Liver (tissue), 9 donors: ENCODE measurements around the gene C22orf23. TPM values are rescaled to one million over a fixed set of nuclear protein-coding genes. Genes with fewer than 3 reads are reported as not detected.

Source experiments
- DNase-seq: peaks from one replicate; pipeline ENCODE4 v3.0.0-alpha.2; 2017; ENCODE audit warnings: low spot score
- H3K27ac ChIP-seq, 2 donors: one replicate each; pipeline ENCODE4 v1.7.0; 2013; ENCODE audit warnings: inconsistent platforms in 2 of 2, low read length in 2 of 2, control low read depth in 1 of 2, low read depth in 1 of 2, mild to moderate bottlenecking in 1 of 2
- H3K27me3 ChIP-seq, 4 donors: one replicate each; pipeline versions ENCODE4 v1.6.1 to v1.7.0; 2013; ENCODE audit warnings: low read length in 3 of 4, inconsistent platforms in 1 of 4, mild to moderate bottlenecking in 1 of 4, moderate library complexity in 1 of 4; ENCODE audit not compliant: control insufficient read depth in 4 of 4, insufficient read depth in 4 of 4
- H3K36me3 ChIP-seq, 4 donors: one replicate each; pipeline versions ENCODE4 v1.6.1 to v1.7.0; 2013; ENCODE audit warnings: low read length in 3 of 4, mild to moderate bottlenecking in 3 of 4, low read depth in 1 of 4, moderate library complexity in 1 of 4; ENCODE audit not compliant: control insufficient read depth in 4 of 4, insufficient read depth in 3 of 4
- H3K4me1 ChIP-seq, 4 donors: one replicate each; pipeline versions ENCODE4 v1.6.1 to v1.7.0; 2013; ENCODE audit warnings: low read length in 3 of 4, mild to moderate bottlenecking in 3 of 4, moderate library complexity in 1 of 4; ENCODE audit not compliant: control insufficient read depth in 4 of 4, insufficient read depth in 4 of 4
- H3K4me3 ChIP-seq, 3 donors: one replicate each; pipeline versions ENCODE4 v1.6.1 to v1.7.0; 2013; ENCODE audit warnings: low read length in 3 of 3, control low read depth in 1 of 3, low read depth in 1 of 3, mild to moderate bottlenecking in 1 of 3
- H3K9ac ChIP-seq, 2 donors: one replicate each; pipeline ENCODE4 v1.7.0; 2013; ENCODE audit warnings: low read length in 2 of 2, mild to moderate bottlenecking in 2 of 2, moderate library complexity in 2 of 2, control low read depth in 1 of 2, low read depth in 1 of 2
- H3K9me3 ChIP-seq, 4 donors: one replicate each; pipeline versions ENCODE4 v1.6.1 to v1.7.0; 2013; ENCODE audit warnings: low read length in 3 of 4; ENCODE audit not compliant: control insufficient read depth in 4 of 4
- ATF3 ChIP-seq: IDR thresholded peaks from 2 replicates; pipeline ENCODE4 v1.6.1; 2016; ENCODE audit warnings: antibody characterized with exemption
- EGR1 ChIP-seq, 2 donors: IDR thresholded peaks; 2 replicates each; pipeline ENCODE4 v1.6.1; 2016 to 2018; ENCODE audit warnings: antibody characterized with exemption in 2 of 2, low read depth in 2 of 2
- FOXA1 ChIP-seq: IDR thresholded peaks from 2 replicates; pipeline ENCODE4 v1.6.1; 2016; ENCODE audit warnings: antibody characterized with exemption
- GABPA ChIP-seq, 2 donors: IDR thresholded peaks in 1 of 2; conservative IDR thresholded peaks in 1 of 2; 2 replicates each; pipeline ENCODE4 v1.6.1; 2016; ENCODE audit warnings: antibody characterized with exemption in 2 of 2, mild to moderate bottlenecking in 1 of 2, moderate library complexity in 1 of 2
- HNF4A ChIP-seq, 2 donors: conservative IDR thresholded peaks; 2 replicates each; pipeline ENCODE4 v1.6.1; 2016; ENCODE audit warnings: antibody characterized with exemption in 2 of 2, mild to moderate bottlenecking in 2 of 2
- HNF4G ChIP-seq: IDR thresholded peaks from 2 replicates; pipeline ENCODE4 v1.6.1; 2016; ENCODE audit warnings: antibody characterized with exemption
- JUND ChIP-seq, 2 donors: IDR thresholded peaks; 2 replicates each; pipeline ENCODE4 v1.6.1; 2016; ENCODE audit warnings: antibody characterized with exemption in 2 of 2
- NR2F2 ChIP-seq: IDR thresholded peaks from 2 replicates; pipeline ENCODE4 v1.6.1; 2016; ENCODE audit warnings: antibody characterized with exemption
- RAD21 ChIP-seq, 2 donors: IDR thresholded peaks; 2 replicates each; pipeline ENCODE4 v1.6.1; 2016; ENCODE audit warnings: antibody characterized with exemption in 2 of 2, mild to moderate bottlenecking in 2 of 2
- REST ChIP-seq: IDR thresholded peaks from 2 replicates; pipeline ENCODE4 v1.6.1; 2016; ENCODE audit warnings: antibody characterized with exemption, mild to moderate bottlenecking
- RXRA ChIP-seq, 2 donors: IDR thresholded peaks; 2 replicates each; pipeline ENCODE4 v1.6.1; 2017 to 2018; ENCODE audit warnings: antibody characterized with exemption in 2 of 2, mild to moderate bottlenecking in 1 of 2
- SP1 ChIP-seq: IDR thresholded peaks from 2 replicates; pipeline ENCODE4 v1.6.1; 2018; ENCODE audit warnings: antibody characterized with exemption, mild to moderate bottlenecking
- TAF1 ChIP-seq: conservative IDR thresholded peaks from 2 replicates; pipeline ENCODE4 v1.6.1; 2016; ENCODE audit warnings: antibody characterized with exemption, mild to moderate bottlenecking
- YY1 ChIP-seq: IDR thresholded peaks from 2 replicates; pipeline ENCODE4 v1.6.1; 2016; ENCODE audit warnings: antibody characterized with exemption, mild to moderate bottlenecking
- WGBS: extraction: QIAGEN DNeasy Blood & Tissue Kit; methylation state at CpG from one replicate; pipeline ENCODE4 v1.1.7; 2013; 5-methylcytosine and 5-hydroxymethylcytosine counted together
- polyA plus RNA-seq, 2 donors: library from polyadenylated mRNA; stranded (reverse) in 1 of 2; unstranded in 1 of 2; fragments of 200-250 nt in 1 of 2; fragments of >200 nt in 1 of 2; fragmentation: Nextera tagmentation in 1 of 2; extraction: Ambion mirVana in 1 of 2; gene quantifications; one replicate each; pipeline versions ENCODE4 v1.2.1 to v1.2.3, GENCODE V29; 2013 to 2015
- total RNA-seq, 2 donors: library from RNA; depleted of rRNA; stranded (reverse); fragments of >200 nt; gene quantifications; one replicate each; pipeline ENCODE4 v1.2.3, GENCODE V29; 2014
- TF ChIP-seq, protein P1 (sequence below): IDR thresholded peaks from 2 replicates; pipeline ENCODE4 v1.6.1; 2016; ENCODE audit warnings: antibody characterized with exemption
- TF ChIP-seq, protein P2 (sequence below): IDR thresholded peaks from 2 replicates; pipeline ENCODE4 v1.6.1; 2016; ENCODE audit warnings: antibody characterized with exemption
- TF ChIP-seq, protein P3 (sequence below): fragments of 150-350 bp; IDR thresholded peaks from 2 replicates; pipeline ENCODE4 v1.5.1; 2017; ENCODE audit warnings: improper control_type of control experiment, low read depth, low read length; ENCODE audit not compliant: missing input control
- donor health status: healthy.
- donor health status: healthy.
- donor health status: healthy.
- donor health status: healthy.
- donor health status: healthy.

The C22orf23 gene
- total and polyA plus RNA-seq, 4 donors, result 0.02 TPM; not detected in 3

- Histone ChIP-seq H3K27ac (no peak overlapping the region), H3K4me1 (peaks cover 0 to 5% (median 0%) of the 10 kb centered on the region in 4 donors), H3K27me3 (no peaks in the 10 kb centered on the region), H3K9ac (no peak overlapping the region), H3K36me3 (peaks cover 7 to 32% (median 14%) of the 10 kb centered on the region in 4 donors), H3K4me3 (no peak overlapping the region), H3K9me3 (no peaks in the 10 kb centered on the region)
- TF ChIP-seq, protein P1, sequence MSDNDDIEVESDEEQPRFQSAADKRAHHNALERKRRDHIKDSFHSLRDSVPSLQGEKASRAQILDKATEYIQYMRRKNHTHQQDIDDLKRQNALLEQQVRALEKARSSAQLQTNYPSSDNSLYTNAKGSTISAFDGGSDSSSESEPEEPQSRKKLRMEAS, result no peak
- TF ChIP-seq HNF4G (no peak), EGR1 (IDR thresholded peaks at IDR 0.05; ENCODE audit: low read depth in 2 of 2) (no peak), NR2F2 (no peak), GABPA (IDR thresholded peaks at IDR 0.05 in 1 of 2, conservative IDR thresholded peaks at IDR 0.05 in 1 of 2) (no peak), SP1 (no peak), RAD21 (IDR thresholded peaks at IDR 0.05) (no peak), JUND (IDR thresholded peaks at IDR 0.05) (no peak), ATF3 (no peak), RXRA (IDR thresholded peaks at IDR 0.05) (no peak), FOXA1 (no peak)
- TF ChIP-seq, protein P2, sequence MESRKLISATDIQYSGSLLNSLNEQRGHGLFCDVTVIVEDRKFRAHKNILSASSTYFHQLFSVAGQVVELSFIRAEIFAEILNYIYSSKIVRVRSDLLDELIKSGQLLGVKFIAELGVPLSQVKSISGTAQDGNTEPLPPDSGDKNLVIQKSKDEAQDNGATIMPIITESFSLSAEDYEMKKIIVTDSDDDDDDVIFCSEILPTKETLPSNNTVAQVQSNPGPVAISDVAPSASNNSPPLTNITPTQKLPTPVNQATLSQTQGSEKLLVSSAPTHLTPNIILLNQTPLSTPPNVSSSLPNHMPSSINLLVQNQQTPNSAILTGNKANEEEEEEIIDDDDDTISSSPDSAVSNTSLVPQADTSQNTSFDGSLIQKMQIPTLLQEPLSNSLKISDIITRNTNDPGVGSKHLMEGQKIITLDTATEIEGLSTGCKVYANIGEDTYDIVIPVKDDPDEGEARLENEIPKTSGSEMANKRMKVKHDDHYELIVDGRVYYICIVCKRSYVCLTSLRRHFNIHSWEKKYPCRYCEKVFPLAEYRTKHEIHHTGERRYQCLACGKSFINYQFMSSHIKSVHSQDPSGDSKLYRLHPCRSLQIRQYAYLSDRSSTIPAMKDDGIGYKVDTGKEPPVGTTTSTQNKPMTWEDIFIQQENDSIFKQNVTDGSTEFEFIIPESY, result no peak
- 79% methylated on average over 5 of the region's 5 CpGs for WGBS
- DNase-seq, result no peak
Measured at GRCh38 chr22:37920126-37920525, 33.3 kb downstream of the C22orf23 start.

- Histone ChIP-seq H3K9ac (no peak overlapping the region), H3K27me3 (no peaks in the 10 kb centered on the region), H3K4me1 (peaks cover 0 to 5% (median 0%) of the 10 kb centered on the region in 4 donors), H3K9me3 (no peaks in the 10 kb centered on the region), H3K4me3 (no peak overlapping the region), H3K36me3 (peaks cover 7 to 29% (median 13%) of the 10 kb centered on the region in 4 donors), H3K27ac (no peak overlapping the region)
- WGBS, result 89% methylated on average over 25 of the region's 25 CpGs
- peak; percentile 23 for DNase-seq
- TF ChIP-seq NR2F2, result no peak
- TF ChIP-seq GABPA (IDR thresholded peaks at IDR 0.05 in 1 of 2, conservative IDR thresholded peaks at IDR 0.05 in 1 of 2), result no peak
- no peak for TF ChIP-seq RAD21 (IDR thresholded peaks at IDR 0.05)
- TF ChIP-seq YY1, result no peak
- no peak for TF ChIP-seq REST
- no peak for TF ChIP-seq ATF3
- TF ChIP-seq, protein P3, sequence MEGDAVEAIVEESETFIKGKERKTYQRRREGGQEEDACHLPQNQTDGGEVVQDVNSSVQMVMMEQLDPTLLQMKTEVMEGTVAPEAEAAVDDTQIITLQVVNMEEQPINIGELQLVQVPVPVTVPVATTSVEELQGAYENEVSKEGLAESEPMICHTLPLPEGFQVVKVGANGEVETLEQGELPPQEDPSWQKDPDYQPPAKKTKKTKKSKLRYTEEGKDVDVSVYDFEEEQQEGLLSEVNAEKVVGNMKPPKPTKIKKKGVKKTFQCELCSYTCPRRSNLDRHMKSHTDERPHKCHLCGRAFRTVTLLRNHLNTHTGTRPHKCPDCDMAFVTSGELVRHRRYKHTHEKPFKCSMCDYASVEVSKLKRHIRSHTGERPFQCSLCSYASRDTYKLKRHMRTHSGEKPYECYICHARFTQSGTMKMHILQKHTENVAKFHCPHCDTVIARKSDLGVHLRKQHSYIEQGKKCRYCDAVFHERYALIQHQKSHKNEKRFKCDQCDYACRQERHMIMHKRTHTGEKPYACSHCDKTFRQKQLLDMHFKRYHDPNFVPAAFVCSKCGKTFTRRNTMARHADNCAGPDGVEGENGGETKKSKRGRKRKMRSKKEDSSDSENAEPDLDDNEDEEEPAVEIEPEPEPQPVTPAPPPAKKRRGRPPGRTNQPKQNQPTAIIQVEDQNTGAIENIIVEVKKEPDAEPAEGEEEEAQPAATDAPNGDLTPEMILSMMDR, result no peak
- no peak for TF ChIP-seq SP1
- TF ChIP-seq JUND (IDR thresholded peaks at IDR 0.05), result no peak
- no peak for TF ChIP-seq RXRA (IDR thresholded peaks at IDR 0.05)
- TF ChIP-seq, protein P1, result no peak
- no peak for TF ChIP-seq HNF4A (conservative IDR thresholded peaks at IDR 0.05)
- TF ChIP-seq, protein P2, result no peak
- no peak for TF ChIP-seq TAF1
Measured at GRCh38 chr22:37918580-37919270, 34.7 kb downstream of the C22orf23 start.
